ENCODE results near the gene SSTR3. TPM values are rescaled to one million over a fixed set of nuclear protein-coding genes. Genes with fewer than 3 reads are reported as not detected.
A peak's percentile ranks its signal among the peaks of the same experiment; 100 is the strongest.

Gene SSTR3
- total RNA-seq, 2 experiments from 2014 or later = 3.5 to 3.6 TPM

DNA sequence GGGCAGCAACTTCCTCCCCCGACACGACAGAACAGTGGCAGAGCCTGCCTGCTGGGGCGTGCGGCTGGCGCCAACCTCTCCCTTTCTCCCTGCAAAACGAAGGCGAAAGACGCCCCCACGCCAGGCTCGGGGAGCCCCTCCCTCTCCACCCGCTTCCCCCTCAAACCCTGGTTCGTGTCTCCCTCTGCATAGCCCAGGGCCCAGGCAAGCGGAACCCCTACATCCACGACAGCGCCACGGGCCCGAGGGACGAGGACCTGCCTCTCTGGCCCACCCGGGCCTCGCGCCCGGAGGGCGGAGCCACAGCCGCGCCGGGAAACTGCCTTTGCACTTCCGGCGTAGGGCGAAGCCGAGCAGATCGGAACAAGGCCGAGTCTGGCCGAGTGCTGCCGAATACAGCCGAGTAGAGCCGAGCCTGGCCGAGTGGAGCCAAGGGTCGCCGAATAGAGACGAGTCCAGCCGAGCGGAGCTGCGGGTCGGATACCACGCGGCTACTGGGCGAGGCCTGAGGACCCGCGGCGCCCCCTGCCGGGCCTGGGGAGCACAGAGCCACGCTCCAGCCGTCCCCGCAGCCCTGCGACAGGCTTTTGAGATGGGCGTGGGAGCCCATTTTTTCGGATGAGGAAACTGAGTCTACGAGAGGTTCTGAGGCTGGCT lies 13.0 kb downstream of the SSTR3 start:
- Mint-ChIP-seq H3K4me1 (ENCODE audit: low read depth) (peaks cover 71% of the 10 kb centered on the region), H3K27ac (peak overlapping the region; percentile 96), H3K9me3 (ENCODE audit: insufficient read depth) (no peaks in the 10 kb centered on the region), H3K27me3 (ENCODE audit: low read depth) (no peaks in the 10 kb centered on the region), H3K4me3 (peak overlapping the region; percentile 87), H3K36me3 (ENCODE audit: low read depth) (peaks cover 11% of the 10 kb centered on the region)
- ChIA-PET CTCF (interaction anchor here (0.7 to 17.4 kb wide), 54 partner anchors 9 to 423 kb away, joined by 3 to 280 read pairs (median 6); partner anchors contain the start of genes C1QTNF6, CYTH4, IFT27 and IL2RB), POLR2A (interaction anchor here (0.7 to 5.2 kb wide), 20 partner anchors 10 to 180 kb away, joined by 3 to 34 read pairs (median 6); partner anchors contain the start of genes IL2RB, RAC2 and TST)
- DNase-seq = peak; percentile 100
- peak; percentile 98 for ATAC-seq

DNA sequence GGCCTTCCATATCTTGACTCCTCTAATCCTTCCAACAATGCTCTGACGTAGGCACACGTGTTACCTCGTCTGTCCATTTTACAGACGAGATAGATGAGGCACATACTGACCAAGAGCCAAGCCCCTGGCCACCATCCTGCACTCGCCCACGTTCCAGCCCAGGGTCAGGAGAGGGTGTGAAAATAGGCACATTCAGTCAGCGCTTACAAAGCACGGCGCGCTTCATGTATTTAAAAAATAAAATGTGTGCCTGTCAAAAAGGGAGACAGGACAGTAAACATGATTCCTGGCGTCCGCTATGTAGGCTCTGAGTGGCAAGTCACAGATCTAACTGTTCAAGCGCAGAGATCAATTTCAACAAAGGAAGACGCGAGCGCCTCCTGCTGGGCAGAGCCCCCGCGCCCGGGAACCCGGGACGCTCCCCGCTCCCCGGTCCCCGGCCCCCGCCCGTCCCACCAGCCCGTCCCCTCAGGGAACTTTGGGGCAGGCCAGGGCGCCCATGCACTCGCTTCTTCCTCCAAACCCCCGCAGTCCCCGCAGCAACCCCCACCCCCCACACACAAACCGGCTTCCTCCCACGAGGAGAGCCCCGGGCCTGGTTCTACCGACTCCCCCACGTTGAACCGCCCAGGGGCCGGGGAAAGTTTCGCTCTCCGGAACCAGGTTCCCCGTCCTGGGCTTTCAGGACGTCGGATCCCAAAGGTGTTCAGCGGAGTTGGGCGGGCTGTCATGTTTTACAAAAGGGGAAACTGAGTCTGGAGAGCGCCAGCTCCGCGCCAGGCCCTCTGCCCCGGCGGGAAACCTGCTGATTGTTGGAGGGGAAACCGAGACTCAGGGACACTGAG lies 13.8 kb downstream of the SSTR3 start:
- H3K9me3 Mint-ChIP-seq (ENCODE audit: insufficient read depth) = no peaks in the 10 kb centered on the region
- H3K27me3 Mint-ChIP-seq (ENCODE audit: low read depth) = no peaks in the 10 kb centered on the region
- peak overlapping the region; percentile 96 for H3K27ac Mint-ChIP-seq
- peak overlapping the region; percentile 87 for H3K4me3 Mint-ChIP-seq
- ChIA-PET POLR2A (interaction anchor here (0.7 to 5.2 kb wide), 15 partner anchors 10 to 179 kb away, joined by 3 to 34 read pairs (median 7); partner anchors contain the start of genes C1QTNF6, IL2RB, RAC2 and TST), CTCF (interaction anchor here (0.7 to 17.4 kb wide), 58 partner anchors 8 to 422 kb away, joined by 3 to 280 read pairs (median 7); partner anchors contain the start of genes C1QTNF6, IFT27, IL2RB and KCTD17)
- H3K36me3 Mint-ChIP-seq (ENCODE audit: low read depth) = peaks cover 16% of the 10 kb centered on the region
- H3K4me1 Mint-ChIP-seq (ENCODE audit: low read depth) = peaks cover 77% of the 10 kb centered on the region
- peak; percentile 94 for DNase-seq
- peak; percentile 42 for ATAC-seq

DNA sequence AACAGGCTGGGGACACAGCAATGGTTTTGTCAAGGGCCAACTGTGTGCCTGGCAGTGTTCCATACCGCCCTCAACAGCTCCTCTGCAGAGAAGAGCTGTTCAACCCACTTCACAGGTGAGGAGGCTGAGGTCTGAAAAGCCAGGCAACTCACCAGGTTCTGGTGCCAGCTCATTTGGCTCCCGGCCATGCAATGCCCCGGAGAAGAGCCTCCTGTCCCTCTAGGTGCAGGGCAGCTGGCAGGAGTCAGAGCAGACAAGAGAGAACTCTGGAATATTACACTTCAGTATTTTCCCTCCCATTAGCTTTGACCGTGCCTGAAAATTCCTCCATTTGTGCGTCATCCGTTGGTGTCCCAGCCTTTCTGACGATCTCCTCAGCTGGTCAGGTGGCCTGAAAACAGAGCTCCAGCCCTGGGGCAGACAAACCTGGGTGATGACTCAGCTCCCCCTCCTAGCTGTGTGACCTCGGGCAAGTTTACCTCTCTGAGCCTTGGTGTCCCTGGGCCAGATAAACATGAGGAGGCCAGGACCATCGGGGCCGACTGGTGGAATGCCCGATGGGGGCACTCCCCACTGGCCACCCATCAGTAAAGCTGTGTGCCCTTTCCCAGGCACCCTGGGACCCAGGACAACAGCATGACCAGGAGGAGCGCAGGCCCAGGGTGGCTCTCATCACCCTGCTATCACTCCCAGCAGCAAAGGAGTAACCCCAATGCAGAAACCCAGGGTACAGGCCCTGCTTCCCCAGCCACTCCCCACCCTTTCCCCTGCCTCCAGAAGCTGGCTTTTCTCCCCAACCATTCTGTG lies 14.6 kb downstream of the SSTR3 start:
- H3K4me3 Mint-ChIP-seq = peak overlapping the region; percentile 87
- peaks cover 80% of the 10 kb centered on the region for H3K4me1 Mint-ChIP-seq (ENCODE audit: low read depth)
- H3K27ac Mint-ChIP-seq = peak overlapping the region; percentile 96
- no peaks in the 10 kb centered on the region for H3K27me3 Mint-ChIP-seq (ENCODE audit: low read depth)
- ChIA-PET CTCF (interaction anchor here (0.7 to 17.4 kb wide), 22 partner anchors 11 to 342 kb away, joined by 4 to 280 read pairs (median 8); partner anchors contain the start of genes C1QTNF6 and IL2RB), POLR2A (interaction anchor here (1.0 to 5.2 kb wide), 10 partner anchors 10 to 179 kb away, joined by 3 to 34 read pairs (median 8); partner anchors contain the start of genes C1QTNF6, IL2RB, RAC2 and TST)
- ATAC-seq (no peak), DNase-seq (no peak)
- H3K9me3 Mint-ChIP-seq (ENCODE audit: insufficient read depth) = peaks cover 1% of the 10 kb centered on the region
- H3K36me3 Mint-ChIP-seq (ENCODE audit: low read depth) = peaks cover 21% of the 10 kb centered on the region

DNA sequence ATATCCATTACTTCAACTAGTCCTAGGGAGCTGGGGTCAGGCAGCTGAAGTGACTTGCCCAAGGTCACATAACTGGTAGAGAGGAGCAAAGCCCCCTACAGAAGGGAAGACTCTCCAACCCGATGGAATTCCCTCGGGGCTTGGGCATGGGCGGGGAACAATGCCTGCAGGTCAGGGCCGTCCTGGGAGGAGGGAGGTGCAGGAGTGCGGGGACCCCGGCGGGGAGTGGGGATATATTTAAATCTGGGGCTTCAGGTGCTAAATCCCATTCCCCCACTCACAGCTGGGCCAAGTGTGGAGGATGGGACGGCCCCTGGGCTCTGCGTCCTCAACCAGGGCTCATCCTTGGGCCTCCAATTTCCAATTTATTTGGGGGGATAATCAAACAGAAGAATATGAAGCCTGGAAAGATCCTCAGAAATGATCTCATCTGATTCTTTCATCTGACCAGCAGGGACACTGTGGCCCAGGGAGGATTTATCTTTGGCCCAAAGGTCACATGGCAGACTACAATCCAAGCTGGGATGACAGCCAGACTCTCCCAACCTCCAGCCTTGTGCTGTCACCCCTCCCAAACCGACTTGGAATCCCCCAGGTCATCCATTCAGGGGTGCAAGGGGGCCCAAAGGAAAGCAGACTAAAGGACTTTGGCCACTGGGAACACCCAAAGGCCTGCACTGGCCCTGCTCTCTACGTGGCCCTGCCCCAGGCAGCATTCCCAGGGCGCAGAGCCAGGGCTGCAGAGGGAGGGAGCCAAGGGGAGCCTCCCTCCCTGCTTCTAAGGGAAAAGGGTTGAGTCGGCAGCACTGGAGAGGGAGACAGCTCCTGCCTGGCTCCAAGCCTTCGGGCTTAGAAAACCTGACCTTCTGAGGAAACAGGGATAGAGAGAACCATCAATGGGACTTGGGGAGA lies 15.5 kb downstream of the SSTR3 start:
- POLR2A ChIA-PET = interaction anchor here (1.0 to 5.2 kb wide), 7 partner anchors 9 to 151 kb away, joined by 3 to 34 read pairs (median 11); partner anchors contain the start of genes C1QTNF6 and IL2RB
- CTCF ChIA-PET = interaction anchor here (0.7 to 17.4 kb wide), 20 partner anchors 10 to 341 kb away, joined by 4 to 280 read pairs (median 8); partner anchors contain the start of genes C1QTNF6 and IL2RB
- H3K4me3 Mint-ChIP-seq = no peak overlapping the region
- H3K27ac Mint-ChIP-seq = no peak overlapping the region
- no peak for DNase-seq
- H3K27me3 Mint-ChIP-seq (ENCODE audit: low read depth) = no peaks in the 10 kb centered on the region
- H3K36me3 Mint-ChIP-seq (ENCODE audit: low read depth) = peaks cover 25% of the 10 kb centered on the region
- peaks cover 82% of the 10 kb centered on the region for H3K4me1 Mint-ChIP-seq (ENCODE audit: low read depth)
- no peak for ATAC-seq
- peaks cover 10% of the 10 kb centered on the region for H3K9me3 Mint-ChIP-seq (ENCODE audit: insufficient read depth)

DNA sequence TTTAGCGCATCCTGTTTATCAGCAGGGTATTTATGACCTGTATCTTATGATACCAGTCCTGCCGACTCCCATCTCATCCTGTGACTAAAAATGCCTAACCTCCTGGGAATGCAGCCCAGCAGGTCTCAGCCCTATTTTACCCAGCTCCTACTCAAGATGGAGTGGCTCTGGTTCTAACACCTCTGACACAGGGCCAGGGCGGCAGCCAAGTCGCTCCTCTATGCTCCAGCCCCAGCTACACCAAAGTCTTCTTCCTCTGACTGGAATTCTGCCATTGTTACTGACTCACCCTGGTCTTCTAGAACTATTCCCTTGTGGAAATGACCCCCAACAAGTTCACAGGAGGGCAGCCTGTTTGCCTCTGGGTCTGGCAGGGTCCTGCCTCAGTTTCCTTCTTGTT lies 16.4 kb downstream of the SSTR3 start:
- ChIA-PET CTCF (interaction anchor here (1.5 to 17.4 kb wide), 2 partner anchors 32 to 69 kb away, joined by 4 to 280 read pairs; no protein-coding TSS in a partner anchor), POLR2A (no interaction called here)
- Mint-ChIP-seq H3K27me3 (ENCODE audit: low read depth) (no peaks in the 10 kb centered on the region), H3K27ac (peak overlapping the region; percentile 16), H3K9me3 (ENCODE audit: insufficient read depth) (peaks cover 10% of the 10 kb centered on the region), H3K4me1 (ENCODE audit: low read depth) (peaks cover 76% of the 10 kb centered on the region), H3K4me3 (no peak overlapping the region), H3K36me3 (ENCODE audit: low read depth) (peaks cover 25% of the 10 kb centered on the region)
- ATAC-seq = no peak
- DNase-seq = no peak

DNA sequence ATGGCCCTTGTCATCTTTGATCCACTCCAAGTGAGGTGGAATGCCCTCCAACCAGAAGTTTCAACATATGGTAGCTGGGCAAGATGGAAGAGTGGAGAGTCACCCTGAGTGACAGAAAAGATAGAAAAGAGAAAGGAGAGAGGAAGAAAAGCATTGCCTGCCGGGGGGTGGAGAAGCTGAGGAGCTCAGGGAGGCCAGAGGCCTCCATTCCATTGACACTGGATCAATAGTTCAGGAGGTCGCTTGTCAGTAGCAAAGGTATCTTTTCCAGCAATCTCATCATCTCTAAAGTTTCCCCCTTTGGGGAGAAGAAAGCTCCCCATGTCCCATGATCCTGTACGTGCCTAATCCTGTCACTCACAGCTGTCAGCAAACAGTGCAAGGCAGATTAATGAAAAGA lies 17.5 kb downstream of the SSTR3 start:
- peaks cover 33% of the 10 kb centered on the region for H3K36me3 Mint-ChIP-seq (ENCODE audit: low read depth)
- H3K27ac Mint-ChIP-seq = peak overlapping the region; percentile 86
- H3K4me1 Mint-ChIP-seq (ENCODE audit: low read depth) = peaks cover 68% of the 10 kb centered on the region
- peaks cover 10% of the 10 kb centered on the region for H3K9me3 Mint-ChIP-seq (ENCODE audit: insufficient read depth)
- ChIA-PET CTCF (interaction anchor here (0.8 to 17.4 kb wide), 7 partner anchors 18 to 413 kb away, joined by 3 to 280 read pairs (median 5); no protein-coding TSS in a partner anchor), POLR2A (interaction anchor here (1.8 to 3.2 kb wide), 4 partner anchors 28 to 115 kb away, joined by 5 to 16 read pairs (median 6); no protein-coding TSS in a partner anchor)
- ATAC-seq = no peak
- H3K27me3 Mint-ChIP-seq (ENCODE audit: low read depth) = no peaks in the 10 kb centered on the region
- no peak overlapping the region for H3K4me3 Mint-ChIP-seq
- no peak for DNase-seq

DNA sequence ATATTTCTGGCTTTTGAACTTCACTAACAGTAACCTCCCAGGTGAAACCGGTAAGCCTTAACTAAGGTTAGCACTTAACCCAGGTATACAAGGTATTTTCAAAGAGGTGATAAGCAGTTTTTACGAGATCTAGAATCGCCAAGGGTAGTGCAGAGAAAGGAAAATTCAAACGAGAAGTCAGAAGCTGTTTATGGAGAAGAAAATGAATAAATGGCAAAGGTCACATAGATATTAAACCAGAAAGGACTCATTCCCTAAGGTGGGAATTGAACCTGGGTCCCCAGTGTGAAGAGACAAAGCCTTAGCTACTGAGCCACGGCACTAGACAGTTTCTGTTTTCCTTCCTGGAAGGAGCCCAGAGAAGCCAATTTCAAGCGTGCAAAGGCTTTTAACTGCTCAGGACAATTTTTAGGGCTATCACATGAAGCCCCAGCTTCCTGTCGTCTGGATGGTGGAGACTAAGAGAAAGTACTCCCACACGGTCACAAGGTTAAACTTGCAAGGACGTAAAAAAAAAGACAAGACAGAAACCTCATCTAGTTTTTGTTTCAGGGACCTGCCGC lies 18.6 kb downstream of the SSTR3 start:
- peaks cover 39% of the 10 kb centered on the region for H3K36me3 Mint-ChIP-seq (ENCODE audit: low read depth)
- peaks cover 75% of the 10 kb centered on the region for H3K4me1 Mint-ChIP-seq (ENCODE audit: low read depth)
- DNase-seq (peak; percentile 70), ATAC-seq (peak; percentile 29)
- POLR2A ChIA-PET = interaction anchor here (0.7 to 3.2 kb wide), 11 partner anchors 9 to 115 kb away, joined by 3 to 16 read pairs (median 4); partner anchors contain the start of gene IL2RB
- H3K27me3 Mint-ChIP-seq (ENCODE audit: low read depth) = no peaks in the 10 kb centered on the region
- CTCF ChIA-PET = interaction anchor here (0.6 to 17.4 kb wide), 14 partner anchors 10 to 412 kb away, joined by 3 to 280 read pairs (median 4); no protein-coding TSS in a partner anchor
- peak overlapping the region; percentile 16 for H3K4me3 Mint-ChIP-seq
- peaks cover 10% of the 10 kb centered on the region for H3K9me3 Mint-ChIP-seq (ENCODE audit: insufficient read depth)
- H3K27ac Mint-ChIP-seq = peak overlapping the region; percentile 86

DNA sequence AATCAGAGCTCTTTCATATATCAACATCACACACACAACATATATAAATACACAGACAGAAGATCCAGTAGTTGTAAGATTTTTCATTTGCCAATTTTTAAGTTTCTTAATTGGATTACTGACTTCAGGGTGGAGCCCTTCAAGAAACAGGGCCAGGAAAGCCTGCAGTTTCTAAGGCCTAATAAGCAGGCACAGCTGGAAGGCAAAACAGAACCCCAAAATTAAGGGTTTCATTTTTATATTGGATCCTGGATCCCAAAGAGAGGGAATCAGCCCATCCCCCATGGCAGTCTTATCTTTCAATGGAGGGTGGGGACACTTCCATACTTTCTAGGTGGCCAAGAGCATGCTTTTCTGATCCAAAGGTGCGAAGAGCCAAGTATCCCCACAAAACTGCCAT lies 19.5 kb downstream of the SSTR3 start:
- H3K4me1 Mint-ChIP-seq (ENCODE audit: low read depth) = peaks cover 78% of the 10 kb centered on the region
- POLR2A ChIA-PET = interaction anchor here (0.9 to 3.2 kb wide), 6 partner anchors 8 to 70 kb away, joined by 3 to 16 read pairs (median 4); no protein-coding TSS in a partner anchor
- CTCF ChIA-PET = interaction anchor here (0.9 to 17.4 kb wide), 9 partner anchors 9 to 147 kb away, joined by 3 to 280 read pairs (median 4); no protein-coding TSS in a partner anchor

DNA sequence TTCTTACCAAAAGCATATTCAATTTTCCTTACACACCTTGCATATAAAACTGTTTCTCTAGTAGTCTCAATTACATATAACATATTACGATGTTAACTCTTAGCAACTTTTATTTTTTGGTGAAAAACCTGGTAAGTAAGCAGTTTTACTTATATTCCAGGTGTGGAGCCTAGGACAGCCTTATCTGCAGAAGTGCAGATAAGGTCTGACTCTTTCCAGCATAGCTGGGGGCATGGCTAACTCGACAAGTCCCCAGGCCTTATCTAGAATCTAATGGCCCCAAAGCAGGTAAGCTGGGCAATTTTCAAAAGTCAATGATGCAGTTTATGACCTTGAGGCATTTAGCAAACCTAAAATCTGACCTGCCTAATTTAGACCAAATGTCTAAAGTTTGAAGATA lies 20.1 kb downstream of the SSTR3 start:
- no peak for DNase-seq
- Mint-ChIP-seq H3K9me3 (ENCODE audit: insufficient read depth) (peaks cover 10% of the 10 kb centered on the region), H3K4me3 (no peak overlapping the region), H3K36me3 (ENCODE audit: low read depth) (peaks cover 36% of the 10 kb centered on the region), H3K27me3 (ENCODE audit: low read depth) (no peaks in the 10 kb centered on the region), H3K4me1 (ENCODE audit: low read depth) (peaks cover 78% of the 10 kb centered on the region), H3K27ac (no peak overlapping the region)
- ChIA-PET POLR2A (interaction anchor here (0.9 to 3.2 kb wide), 5 partner anchors 8 to 70 kb away, joined by 3 to 16 read pairs (median 4); no protein-coding TSS in a partner anchor), CTCF (interaction anchor here (1.0 to 17.4 kb wide), 7 partner anchors 9 to 115 kb away, joined by 3 to 280 read pairs (median 7); no protein-coding TSS in a partner anchor)
- no peak for ATAC-seq

More for the DNA sequence above, 19.5 kb downstream of the SSTR3 start:
- Mint-ChIP-seq H3K36me3 (ENCODE audit: low read depth) (peaks cover 36% of the 10 kb centered on the region), H3K27ac (no peak overlapping the region), H3K27me3 (ENCODE audit: low read depth) (no peaks in the 10 kb centered on the region), H3K4me3 (no peak overlapping the region), H3K9me3 (ENCODE audit: insufficient read depth) (peaks cover 10% of the 10 kb centered on the region)
- DNase-seq = no peak
- no peak for ATAC-seq
